ENCODE measurements around the gene HP.

- TF ChIP-seq GATA3 (IDR thresholded peaks at IDR 0.05; ENCODE audit: low read depth, low read length) (no peak), GATA2 (IDR thresholded peaks at IDR 0.05; ENCODE audit: low read depth, low read length) (no peak)
These were observed 50.6 kb downstream of the HP start for GRCh38 chr16:72104905-72105304.

Data from SH-SY5Y (cell line).